ENCODE measurements around the gene SIRPB2.

The SIRPB2 gene

GRCh38 chr20:1426231-1426849, 64.9 kb downstream of the SIRPB2 start:
- no peak for DNase-seq (ENCODE audit: low read depth)
- no peak overlapping the region for H3K4me3 ChIP-seq (replicated peaks; ENCODE audit: low read depth, low read length)
- TF ChIP-seq CTCF (IDR thresholded peaks at IDR 0.05; ENCODE audit: low read length, missing control alignments): no peak

All from fibroblast of pulmonary artery (primary cell).